GM18505 (cell line): ENCODE results near the gene PKIG.

ENCODE experiments used
- ATAC-seq: cut with Tn5 transposase; IDR thresholded peaks from one replicate; pipeline ENCODE4 v1.9.1; 2021; ENCODE audit not compliant: unreplicated experiment
- POLR2A ChIP-seq: IDR thresholded peaks from 4 replicates; pipeline ENCODE4 v1.6.1; 2011; ENCODE audit warnings: borderline replicate concordance; ENCODE audit not compliant: insufficient read depth, insufficient read length; ENCODE audit errors: extremely low read depth

The PKIG gene

GRCh38 chr20:44582311-44583025, at the start of gene PKIG:
Gene PKIG (plus strand): TSS chr20:44582579. CDS start chr20:44614557, 31,978 bp downstream.
- no peak for ATAC-seq
- no peak for TF ChIP-seq POLR2A

DNA sequence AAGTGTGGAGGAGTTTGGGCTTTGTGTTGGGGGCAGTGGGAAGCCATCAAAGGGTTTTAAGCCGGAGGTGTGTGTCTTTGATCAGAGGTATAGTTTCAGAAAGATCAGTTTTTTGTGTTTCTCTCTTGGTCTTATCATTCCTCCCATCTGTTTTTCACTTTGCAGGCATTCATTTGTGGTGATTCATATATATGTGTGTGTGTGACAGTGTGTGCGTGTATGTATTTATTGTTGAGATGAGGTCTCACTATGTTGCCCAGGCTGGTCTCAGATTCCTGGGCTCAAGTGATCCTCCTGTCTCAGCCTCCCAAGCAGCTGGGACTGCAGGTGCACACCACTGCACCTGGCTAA, 49.4 kb upstream of the PKIG start:
- no peak for ATAC-seq

GRCh38 chr20:44533928-44534327, 48.5 kb upstream of the PKIG start:
- no peak for ATAC-seq
- TF ChIP-seq POLR2A: no peak

More for the DNA sequence above, 49.4 kb upstream of the PKIG start:
- TF ChIP-seq POLR2A: no peak

DNA sequence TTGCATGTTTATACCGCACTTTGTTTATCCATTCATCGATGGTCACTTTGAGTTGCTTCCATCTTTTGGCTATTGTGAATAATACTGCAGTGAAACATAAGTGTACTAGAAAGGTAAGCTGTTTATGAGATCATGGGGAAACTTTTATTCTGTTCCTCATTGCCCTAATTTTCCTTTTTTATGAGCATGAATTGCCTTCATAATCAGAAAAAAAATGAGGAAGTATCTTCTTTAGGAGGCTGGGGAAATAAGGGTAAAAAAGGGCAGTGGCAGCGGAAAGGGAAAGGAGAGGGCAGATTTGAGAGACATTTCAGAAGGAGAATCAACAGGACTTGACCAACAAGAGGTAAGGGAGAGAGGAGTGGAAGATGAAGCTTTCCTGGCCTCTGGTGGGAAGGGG, 46.2 kb upstream of the PKIG start:
- no peak for ATAC-seq
- TF ChIP-seq POLR2A: no peak

GRCh38 chr20:44537993-44538392, 44.4 kb upstream of the PKIG start:
- TF ChIP-seq POLR2A: no peak
- no peak for ATAC-seq

DNA sequence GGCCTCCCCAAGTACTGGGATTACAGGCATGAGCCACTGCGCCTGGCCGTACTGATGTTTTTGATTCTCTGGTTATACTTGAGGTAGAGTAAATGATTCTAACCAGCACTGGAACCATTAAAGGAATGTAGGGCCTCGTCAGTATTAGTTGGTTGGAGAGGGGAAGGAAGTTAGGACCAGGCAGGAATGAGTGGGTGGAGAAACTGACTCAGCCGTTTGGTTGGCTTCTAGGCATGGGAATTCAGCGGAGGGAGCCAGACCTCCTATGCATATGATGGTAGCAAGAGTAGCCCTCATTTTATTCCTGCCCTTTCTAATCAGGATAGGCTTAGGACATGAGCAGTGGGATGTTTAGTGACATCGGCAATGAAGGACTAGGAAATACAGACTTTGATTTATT, 41.5 kb upstream of the PKIG start:
- TF ChIP-seq POLR2A: no peak
- no peak for ATAC-seq

DNA sequence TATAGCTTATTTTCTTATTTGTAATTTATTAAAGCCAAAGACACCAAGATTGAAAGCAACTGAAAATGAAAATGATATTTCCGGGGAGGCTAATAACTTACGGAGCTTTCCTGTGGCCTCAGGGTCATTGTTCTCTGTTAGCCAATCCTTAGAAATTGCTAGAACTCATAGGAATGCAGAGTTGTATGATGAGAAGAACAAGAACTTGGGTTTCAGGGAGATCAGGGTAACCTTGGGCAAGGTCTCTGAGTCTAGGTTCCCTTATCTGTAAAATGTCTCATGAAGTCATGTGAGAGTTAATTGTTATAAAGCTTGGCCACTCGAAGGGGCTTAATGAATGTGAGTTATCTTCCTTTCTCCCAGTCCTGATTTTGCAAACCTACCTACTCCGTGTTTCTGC, 40.4 kb upstream of the PKIG start:
- ATAC-seq: no peak
- TF ChIP-seq POLR2A: no peak

- TF ChIP-seq POLR2A: no peak
- no peak for ATAC-seq
Measured at GRCh38 chr20:44542890-44543289, 39.5 kb upstream of the PKIG start.

GRCh38 chr20:44543358-44543757, 39.0 kb upstream of the PKIG start:
- no peak for ATAC-seq
- no peak for TF ChIP-seq POLR2A

- TF ChIP-seq POLR2A: no peak
- no peak for ATAC-seq
Measured at GRCh38 chr20:44544263-44544662, 38.1 kb upstream of the PKIG start.

- no peak for TF ChIP-seq POLR2A
- ATAC-seq: no peak
Measured at GRCh38 chr20:44547419-44547818, 35.0 kb upstream of the PKIG start.

GRCh38 chr20:44549123-44549522, 33.3 kb upstream of the PKIG start:
- TF ChIP-seq POLR2A: no peak
- no peak for ATAC-seq

DNA sequence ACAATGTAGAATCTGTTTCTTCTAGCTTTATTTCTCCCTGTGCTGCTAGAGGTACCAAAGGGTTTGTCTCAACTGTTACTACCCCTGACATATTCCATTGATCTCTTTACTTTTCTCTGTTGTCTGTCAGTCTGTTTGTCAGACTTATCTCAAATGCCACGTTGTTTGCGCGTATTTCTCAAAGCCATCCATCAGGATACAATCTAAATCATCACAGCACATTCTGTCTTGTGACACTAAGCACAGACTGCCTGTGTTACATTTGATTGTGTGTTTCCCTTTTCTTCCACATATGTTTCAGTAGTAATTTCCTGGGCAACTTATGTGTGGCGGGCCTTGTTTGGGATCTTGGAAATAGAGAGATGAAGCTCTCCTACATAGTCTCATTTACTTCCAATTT, 30.3 kb upstream of the PKIG start:
- TF ChIP-seq POLR2A: no peak

GRCh38 chr20:44552568-44552949, 29.8 kb upstream of the PKIG start:
- no peak for TF ChIP-seq POLR2A
- ATAC-seq: no peak

More for the DNA sequence above, 30.3 kb upstream of the PKIG start:
- no peak for ATAC-seq
